Keratinocyte (primary cell): ENCODE measurements around the gene SORBS1. TPM values are rescaled to one million over a fixed set of nuclear protein-coding genes. Genes with fewer than 3 reads are reported as not detected.

Source experiments
- DNase-seq: peaks from one replicate; pipeline ENCODE4 v3.0.0-alpha.2; 2011; ENCODE audit warnings: low read depth, missing footprints, low spot score
- FAIRE-seq: peaks from 2 replicates; lab custom pipeline; 2011; peaks lifted over from hg19 to GRCh38; lab: Jason Lieb, UNC
- H2AFZ ChIP-seq: 2 replicates; pipeline ENCODE4 v1.6.0; 2012; ENCODE audit warnings: low read length, control low read depth, inconsistent platforms; ENCODE audit not compliant: control insufficient read depth
- H3K27ac ChIP-seq: 2 replicates; pipeline ENCODE4 v1.5.1; 2011; ENCODE audit warnings: low read length; ENCODE audit not compliant: control insufficient read depth, insufficient read depth
- H3K27me3 ChIP-seq: 3 replicates; pipeline ENCODE4 v1.6.0; 2011; ENCODE audit warnings: low read length; ENCODE audit not compliant: control insufficient read depth, insufficient read depth; ENCODE audit errors: extremely low read depth
- H3K36me3 ChIP-seq, 2 experiments: 2 replicates in 1 of 2; 3 replicates in 1 of 2; pipeline ENCODE4 v1.5.1; 2011; ENCODE audit warnings: low read length in 2 of 2, mild to moderate bottlenecking in 1 of 2; ENCODE audit not compliant: control insufficient read depth in 2 of 2, insufficient read depth in 2 of 2; ENCODE audit errors: extremely low read depth in 1 of 2
- H3K4me1 ChIP-seq: 3 replicates; pipeline ENCODE4 v1.5.1; 2011; ENCODE audit warnings: low read length; ENCODE audit not compliant: control insufficient read depth, insufficient read depth; ENCODE audit errors: extremely low read depth
- H3K4me2 ChIP-seq: 3 replicates; pipeline ENCODE4 v1.6.0; 2011; ENCODE audit warnings: low read depth, low read length; ENCODE audit not compliant: control insufficient read depth, insufficient read depth; ENCODE audit errors: extremely low read depth
- H3K4me3 ChIP-seq, 3 experiments: fragments of 200-600 bp in 1 of 3; sonication (generic) in 1 of 3; 2 replicates in 2 of 3; 3 replicates in 1 of 3; pipeline ENCODE4 v1.5.1; 2011 to 2016; ENCODE audit warnings: low read length in 3 of 3, mild to moderate bottlenecking in 3 of 3, control low read depth in 2 of 3, inconsistent platforms in 1 of 3, low read depth in 1 of 3, mixed read lengths in 1 of 3, mixed run types in 1 of 3, moderate library complexity in 1 of 3; ENCODE audit not compliant: control insufficient read depth in 2 of 3, insufficient read depth in 2 of 3; ENCODE audit errors: extremely low read depth in 1 of 3
- H3K79me2 ChIP-seq: 2 replicates; pipeline ENCODE4 v1.6.0; 2012; ENCODE audit warnings: low read length; ENCODE audit not compliant: control insufficient read depth, insufficient read depth
- H3K9ac ChIP-seq: 3 replicates; pipeline ENCODE4 v1.6.0; 2011; ENCODE audit warnings: low read length; ENCODE audit not compliant: control insufficient read depth, insufficient read depth; ENCODE audit errors: extremely low read depth
- H3K9me1 ChIP-seq: 3 replicates; pipeline ENCODE4 v1.6.0; 2011; ENCODE audit warnings: low read length; ENCODE audit not compliant: control insufficient read depth, insufficient read depth; ENCODE audit errors: extremely low read depth
- H3K9me3 ChIP-seq: 2 replicates; pipeline ENCODE4 v1.5.1; 2012; ENCODE audit warnings: low read depth, low read length; ENCODE audit not compliant: control insufficient read depth
- H4K20me1 ChIP-seq: 3 replicates; pipeline ENCODE4 v1.6.0; 2011; ENCODE audit warnings: low read length; ENCODE audit not compliant: control insufficient read depth, insufficient read depth; ENCODE audit errors: extremely low read depth
- CTCF ChIP-seq, 3 experiments: IDR thresholded peaks in 1 of 3; conservative IDR thresholded peaks in 1 of 3; optimal IDR thresholded peaks in 1 of 3; 2 replicates in 2 of 3; 3 replicates in 1 of 3; pipeline versions ENCODE3 to v1.5.1; 2011; ENCODE audit warnings: low read length in 3 of 3, mild to moderate bottlenecking in 3 of 3, moderate library complexity in 2 of 3, control low read depth in 1 of 3, inconsistent platforms in 1 of 3; ENCODE audit not compliant: insufficient read depth in 2 of 3; ENCODE audit errors: extremely low read depth in 1 of 3
- EZH2 ChIP-seq: IDR thresholded peaks from one replicate; pipeline ENCODE4 v1.6.1; 2012; ENCODE audit warnings: inconsistent platforms, mild to moderate bottlenecking, low read length, moderate library complexity
- dilution Hi-C: fragments of 300-500 bp; cut with MboI; formaldehyde crosslinking; loops from one replicate; pipeline ENCODE4 v1.7.0; 2020; ENCODE audit warnings: low sequenced_read_pairs; ENCODE audit not compliant: extremely low pct_ligation_motif_present
- polyA plus RNA-seq, 5 experiments: library from polyadenylated mRNA; depleted of rRNA in 3 of 5; stranded (reverse) in 3 of 5; stranded (forward) in 1 of 5; unstranded in 1 of 5; fragments of >200 nt; gene quantifications; 1 replicate in 1 of 5; 2 replicates in 3 of 5; 3 replicates in 1 of 5; pipeline versions ENCODE4 v1.2.1 to v1.2.3, GENCODE V29; 2011 to 2012; ENCODE audit warnings: missing spikeins in 2 of 5, low read depth in 1 of 5, low replicate concordance in 1 of 5

SORBS1 gene
- polyA plus RNA-seq, 1 donor (not counting 4 experiments of a cell fraction or from before 2014, with no cell fraction given) = 0.42 TPM

DNA sequence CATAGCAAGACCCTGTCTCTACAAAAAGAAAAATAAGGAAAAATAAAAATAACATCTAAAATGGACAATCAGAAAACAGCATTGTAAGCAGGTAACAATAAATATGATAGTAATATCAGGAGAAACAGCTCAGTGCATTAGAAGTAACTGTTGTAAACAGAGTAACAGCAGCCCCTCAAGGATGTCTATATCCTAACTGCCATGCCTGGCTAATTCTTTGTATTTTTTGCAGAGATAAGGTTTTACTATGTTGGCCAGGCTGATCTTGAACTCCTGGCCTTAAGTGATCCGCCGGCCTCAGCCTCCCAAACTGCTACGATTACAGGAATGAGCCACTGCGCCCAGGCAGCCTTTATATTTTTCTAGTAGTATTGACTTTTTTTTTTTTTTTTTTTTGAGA is 7.5 kb downstream of the SORBS1 start:
- dilution Hi-C loops = no loop called here
- H3K9ac ChIP-seq = no peak overlapping the region
- DNase-seq (no peak), FAIRE-seq (no peak)
- no peak for TF ChIP-seq CTCF (optimal IDR thresholded peaks at IDR 0.05 in 1 of 3, IDR thresholded peaks at IDR 0.05 in 1 of 3, conservative IDR thresholded peaks at IDR 0.05 in 1 of 3; ENCODE audit: extremely low read depth in 1 of 3, insufficient read depth in 2 of 3, low read length in 3 of 3)
- TF ChIP-seq EZH2 = no peak
- no peaks in the 10 kb centered on the region for H3K36me3 ChIP-seq
- no peak overlapping the region for H3K4me3 ChIP-seq
- no peaks in the 10 kb centered on the region for H3K9me1 ChIP-seq
- no peaks in the 10 kb centered on the region for H3K9me3 ChIP-seq
- no peak overlapping the region for H2AFZ ChIP-seq
- no peaks in the 10 kb centered on the region for H3K79me2 ChIP-seq
- no peak overlapping the region for H3K27ac ChIP-seq
- H3K4me1 ChIP-seq = no peaks in the 10 kb centered on the region
- no peak overlapping the region for H3K4me2 ChIP-seq
- H3K27me3 ChIP-seq = no peaks in the 10 kb centered on the region
- H4K20me1 ChIP-seq = no peaks in the 10 kb centered on the region

- Histone ChIP-seq H3K4me1 (no peaks in the 10 kb centered on the region), H3K9me3 (no peaks in the 10 kb centered on the region), H2AFZ (no peak overlapping the region), H3K79me2 (no peaks in the 10 kb centered on the region), H3K4me3 (no peak overlapping the region), H3K27ac (no peak overlapping the region), H3K27me3 (no peaks in the 10 kb centered on the region), H3K4me2 (no peak overlapping the region), H3K9me1 (no peaks in the 10 kb centered on the region), H3K9ac (no peak overlapping the region), H3K36me3 (no peaks in the 10 kb centered on the region), H4K20me1 (no peaks in the 10 kb centered on the region)
- FAIRE-seq = no peak
- dilution Hi-C loops = no loop called here
- DNase-seq = no peak
- TF ChIP-seq EZH2 (no peak), CTCF (optimal IDR thresholded peaks at IDR 0.05 in 1 of 3, IDR thresholded peaks at IDR 0.05 in 1 of 3, conservative IDR thresholded peaks at IDR 0.05 in 1 of 3; ENCODE audit: extremely low read depth in 1 of 3, insufficient read depth in 2 of 3, low read length in 3 of 3) (no peak)
Observed at GRCh38 chr10:95552679-95553342, 8.4 kb downstream of the SORBS1 start.
